GM12865 (cell line): Measurements from ENCODE around the gene MRPS26.
"Not testable (repeated sequence)": the region's sequence is repeated elsewhere in the genome, so short reads cannot be mapped to it uniquely, and the experiment has no call there.

Experiments used
- DNase-seq: peaks from one replicate; pipeline ENCODE4 v3.0.0; 2010; ENCODE audit warnings: low read depth
- H3K4me3 ChIP-seq: 2 replicates; pipeline ENCODE4 v1.5.1; 2011; ENCODE audit warnings: mild to moderate bottlenecking, low read depth, low read length, control low read depth
- CTCF ChIP-seq: IDR thresholded peaks from 2 replicates; pipeline ENCODE4 v1.5.1; 2011; ENCODE audit warnings: low read length, control low read depth, low read depth, inconsistent platforms; ENCODE audit not compliant: insufficient read depth; ENCODE audit errors: missing control alignments

The MRPS26 gene

GRCh38 chr20:3051385-3052019, 5.7 kb downstream of the MRPS26 start:
- DNase-seq = no peak
- no peak overlapping the region for H3K4me3 ChIP-seq
- no peak for TF ChIP-seq CTCF

GRCh38 chr20:3059489-3059888, 13.6 kb downstream of the MRPS26 start:
- DNase-seq = no peak
- TF ChIP-seq CTCF = no peak
- H3K4me3 ChIP-seq = no peak overlapping the region

- DNase-seq, H3K4me3 ChIP-seq: not testable (repeated sequence)
Observed at GRCh38 chr20:3064119-3064518, 18.3 kb downstream of the MRPS26 start.

GRCh38 chr20:3067139-3068014, 21.5 kb downstream of the MRPS26 start:
- no peak overlapping the region for H3K4me3 ChIP-seq
- peak; percentile 63 for DNase-seq
- no peak for TF ChIP-seq CTCF

GRCh38 chr20:3068075-3068474, 22.2 kb downstream of the MRPS26 start:
- no peak overlapping the region for H3K4me3 ChIP-seq
- no peak for TF ChIP-seq CTCF
- DNase-seq = peak; percentile 67

GRCh38 chr20:3068986-3069900, 23.4 kb downstream of the MRPS26 start:
- DNase-seq = peak; percentile 26
- no peak overlapping the region for H3K4me3 ChIP-seq
- TF ChIP-seq CTCF = peak; percentile 31

- H3K4me3 ChIP-seq = no peak overlapping the region
- TF ChIP-seq CTCF = no peak
- no peak for DNase-seq
Observed at GRCh38 chr20:3070725-3071124, 24.9 kb downstream of the MRPS26 start.
